ENCODE measurements around the gene LYRM2.

The LYRM2 gene, protein sequence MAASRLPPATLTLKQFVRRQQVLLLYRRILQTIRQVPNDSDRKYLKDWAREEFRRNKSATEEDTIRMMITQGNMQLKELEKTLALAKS

GRCh38 chr6:89638320-89639195, at the start of gene LYRM2:
TSS of gene LYRM2 (minus strand) at chr6:89638747. CDS start at chr6:89638716, 31 bp downstream.
- peak; percentile 89 for DNase-seq (ENCODE audit: low read depth)

GRCh38 chr6:89688328-89688727, 49.8 kb upstream of the LYRM2 start:
- no peak for DNase-seq (ENCODE audit: low read depth)

- DNase-seq (ENCODE audit: low read depth): no peak
These were observed 46.8 kb upstream of the LYRM2 start for GRCh38 chr6:89685311-89685710.

GRCh38 chr6:89682991-89683390, 44.4 kb upstream of the LYRM2 start:
- DNase-seq (ENCODE audit: low read depth): no peak

DNA sequence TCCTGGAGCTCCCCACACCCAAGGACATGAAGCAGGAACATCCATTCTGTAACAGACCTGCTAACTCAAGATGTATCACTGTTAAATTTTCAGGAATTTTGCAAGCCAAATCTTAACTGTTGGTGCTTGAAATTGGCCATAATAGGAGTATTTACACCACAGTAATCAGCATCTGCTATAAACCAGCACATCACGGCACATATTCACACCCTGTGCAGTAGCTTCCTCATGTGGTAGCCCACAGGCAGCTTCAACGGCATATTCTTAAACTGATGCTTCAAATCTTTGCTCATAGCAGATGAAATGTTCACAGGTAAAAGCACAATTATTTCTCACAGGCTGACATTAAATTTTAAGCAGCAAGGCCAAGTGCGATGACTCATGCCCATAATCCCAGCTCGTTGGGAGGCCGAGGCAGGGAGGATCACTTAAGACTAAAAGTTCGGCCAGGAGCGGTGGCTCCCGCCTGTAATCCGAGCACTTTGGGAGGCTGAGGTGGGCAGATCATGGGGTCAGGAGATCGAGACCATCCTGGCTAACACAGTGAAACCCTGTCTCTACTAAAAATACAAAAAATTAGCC, 43.5 kb upstream of the LYRM2 start:
- DNase-seq (ENCODE audit: low read depth): no peak

GRCh38 chr6:89680551-89680950, 42.0 kb upstream of the LYRM2 start:
- DNase-seq (ENCODE audit: low read depth): no peak

- no peak for DNase-seq (ENCODE audit: low read depth)
These were observed 41.6 kb upstream of the LYRM2 start for GRCh38 chr6:89680150-89680549.

- no peak for DNase-seq (ENCODE audit: low read depth)
These were observed 40.9 kb upstream of the LYRM2 start for GRCh38 chr6:89679215-89680120.

GRCh38 chr6:89678531-89678930, 40.0 kb upstream of the LYRM2 start:
- DNase-seq (ENCODE audit: low read depth): no peak

DNA sequence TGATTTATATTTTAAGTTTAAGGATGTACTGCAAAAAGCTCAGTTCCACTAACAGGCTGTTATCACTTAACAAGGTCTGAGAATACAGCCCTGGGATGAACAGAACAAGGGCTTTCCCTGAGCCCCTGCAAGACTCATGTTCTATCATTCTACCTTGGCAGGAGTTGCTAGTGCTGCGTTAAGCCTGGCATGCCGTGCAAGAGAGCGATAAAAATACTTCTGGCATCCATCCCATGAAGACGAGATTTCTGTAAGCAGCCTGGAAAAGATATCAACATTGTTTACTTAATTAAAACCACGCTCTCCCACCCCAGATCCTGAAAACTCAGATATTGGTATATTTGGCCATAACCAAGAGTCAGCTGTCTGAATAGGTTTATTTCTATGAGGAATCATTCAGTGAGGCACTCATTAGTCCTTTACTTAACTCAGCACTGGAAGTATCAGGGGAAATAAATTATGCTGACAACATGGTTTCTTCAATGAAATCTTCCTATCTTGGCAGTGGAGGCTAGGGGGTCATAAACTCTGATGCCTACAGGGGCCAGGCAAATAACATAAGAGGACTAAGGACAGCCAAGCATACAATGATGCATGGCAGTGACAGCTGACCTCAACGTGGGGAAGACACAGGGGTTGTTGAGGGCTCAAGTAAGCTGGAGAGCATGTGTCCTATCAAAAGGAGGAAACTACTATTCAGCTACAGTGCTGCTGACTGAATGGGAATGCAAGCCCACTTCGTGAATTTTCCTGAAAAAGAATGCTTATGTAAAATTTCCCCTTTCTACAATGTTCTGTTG, 37.6 kb upstream of the LYRM2 start:
- DNase-seq (ENCODE audit: low read depth): no peak

DNA sequence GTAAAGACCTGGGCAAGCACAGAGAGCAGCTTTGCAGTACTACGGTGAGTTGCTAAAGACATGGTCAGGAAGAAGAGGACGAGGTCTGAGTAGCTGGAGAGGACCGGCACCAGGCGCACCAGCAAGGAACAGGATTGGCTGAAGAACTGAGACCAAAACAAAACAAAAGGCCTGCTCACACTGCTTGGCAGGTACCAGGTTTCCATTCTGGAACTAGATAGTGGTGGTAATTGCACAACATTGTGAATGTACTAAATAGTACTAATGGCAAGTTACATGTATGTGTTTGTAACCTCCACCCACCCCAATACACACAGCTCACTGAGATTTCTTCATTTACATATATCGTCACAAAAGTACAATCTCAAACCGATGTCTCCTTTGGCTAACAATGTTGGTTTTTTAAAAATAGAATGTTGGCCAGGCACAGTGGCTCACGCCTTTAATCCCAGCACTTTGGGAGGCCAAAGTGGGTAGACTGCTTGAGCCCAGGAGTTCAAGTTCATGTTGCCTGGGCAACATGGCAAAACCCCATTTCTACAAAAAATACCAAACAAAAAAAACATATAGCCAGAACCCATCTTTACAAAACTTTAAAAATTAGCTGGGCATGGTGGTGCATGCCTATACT, 32.5 kb upstream of the LYRM2 start:
- DNase-seq (ENCODE audit: low read depth): no peak

GRCh38 chr6:89669002-89669401, 30.5 kb upstream of the LYRM2 start:
- DNase-seq (ENCODE audit: low read depth): no peak

DNA sequence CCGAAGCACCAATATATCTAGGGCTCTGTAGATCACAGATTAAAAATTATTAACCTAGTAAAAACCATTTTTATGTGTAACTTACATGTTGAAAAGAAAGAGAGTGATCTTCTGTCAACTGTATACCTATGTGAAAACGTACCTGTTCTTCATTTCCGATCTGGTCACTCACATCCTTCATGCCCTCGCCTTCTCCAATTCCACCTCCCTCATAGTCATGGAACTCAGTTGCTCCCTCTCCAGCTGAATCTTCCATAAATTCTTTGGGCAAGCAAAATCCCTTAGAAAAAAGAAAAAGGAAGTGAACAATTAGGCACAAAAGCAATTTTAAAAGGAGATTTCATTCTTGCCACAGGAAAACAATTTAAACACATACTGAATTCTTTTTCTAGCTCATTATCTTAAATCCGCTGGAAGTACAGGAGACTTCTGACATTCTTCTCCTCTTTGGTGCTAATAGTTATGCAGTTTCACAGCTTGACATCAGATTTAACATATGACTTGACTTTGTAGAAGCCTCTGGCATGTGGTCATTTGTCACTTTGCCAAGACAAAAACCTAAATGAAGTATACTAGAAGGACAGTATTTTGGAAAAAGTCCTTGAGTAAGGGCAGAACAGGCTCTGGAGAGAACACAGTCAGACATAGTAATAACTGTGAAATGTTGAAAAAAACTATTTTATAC, 29.5 kb upstream of the LYRM2 start:
- no peak for DNase-seq (ENCODE audit: low read depth)

GRCh38 chr6:89662659-89663223, 24.2 kb upstream of the LYRM2 start:
- DNase-seq (ENCODE audit: low read depth): no peak

DNA sequence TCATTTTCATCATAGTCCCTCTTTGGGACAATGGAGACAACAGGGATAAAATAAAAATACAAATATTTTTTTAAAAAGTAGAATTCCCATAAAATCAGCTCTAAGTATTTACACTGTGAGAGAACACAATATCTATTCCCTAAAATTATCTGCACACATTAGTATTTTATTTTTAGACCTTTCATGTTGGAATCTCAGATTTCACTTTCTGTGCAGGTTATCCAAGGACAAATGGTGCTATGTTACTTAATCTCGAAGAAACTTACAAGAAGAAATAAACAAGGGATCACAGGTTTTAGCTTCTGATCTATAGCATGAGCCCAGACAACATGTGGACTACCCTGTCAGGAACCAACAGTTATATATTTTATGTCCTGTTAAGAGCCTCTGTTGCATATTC, 23.0 kb upstream of the LYRM2 start:
- DNase-seq (ENCODE audit: low read depth): no peak

DNA sequence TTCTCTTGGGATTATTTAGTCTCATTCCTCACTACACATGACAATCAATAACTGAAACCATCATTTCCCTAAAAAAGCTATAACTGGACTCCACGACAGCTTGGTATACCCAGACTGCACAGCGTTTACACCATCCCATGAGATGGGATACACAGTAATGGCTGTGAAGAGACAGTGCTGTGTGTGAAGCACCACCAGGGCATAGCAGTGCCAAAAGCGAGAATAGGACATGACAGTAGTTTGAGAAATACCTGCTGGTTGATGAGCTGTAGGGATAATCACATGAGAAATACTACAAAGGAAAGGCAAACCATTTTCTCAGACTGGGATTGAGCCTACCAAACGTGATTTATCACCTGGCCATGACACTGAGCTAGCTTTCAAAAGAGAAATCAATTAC, 22.4 kb upstream of the LYRM2 start:
- no peak for DNase-seq (ENCODE audit: low read depth)

DNA sequence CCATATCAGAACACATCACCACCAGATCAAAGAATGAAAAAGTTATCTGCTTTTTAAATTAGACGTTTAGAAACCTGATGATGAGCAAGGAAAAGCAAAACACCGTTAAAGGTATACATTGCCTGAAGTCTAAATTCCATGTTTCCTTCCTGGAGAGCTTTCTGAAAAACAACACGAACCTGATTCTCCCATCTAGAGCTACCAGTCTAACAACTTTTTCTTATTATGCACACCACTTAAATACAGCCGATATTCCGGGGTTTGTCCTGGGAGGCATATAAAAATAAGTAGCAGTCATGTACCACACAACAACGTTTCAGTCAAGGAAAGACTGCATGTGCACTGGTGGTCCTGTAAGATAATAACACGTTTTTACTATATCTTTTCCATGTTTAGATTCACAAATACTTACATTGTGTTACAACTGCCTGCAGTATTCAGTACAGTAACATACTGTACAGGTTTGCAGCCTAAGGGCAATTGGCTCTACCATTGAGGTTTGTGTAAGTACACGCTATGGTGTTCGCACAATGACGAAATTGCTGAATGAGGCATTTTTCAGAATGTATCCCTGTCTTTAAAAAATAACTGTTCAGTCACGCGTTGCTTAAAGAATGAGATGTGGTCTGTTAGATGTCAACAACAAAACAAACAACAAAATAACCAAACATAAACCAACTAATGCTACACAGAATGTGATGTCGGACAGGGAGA, 19.1 kb upstream of the LYRM2 start:
- DNase-seq (ENCODE audit: low read depth): no peak

- DNase-seq (ENCODE audit: low read depth): no peak
These were observed 16.6 kb upstream of the LYRM2 start for GRCh38 chr6:89655122-89655521.

DNA sequence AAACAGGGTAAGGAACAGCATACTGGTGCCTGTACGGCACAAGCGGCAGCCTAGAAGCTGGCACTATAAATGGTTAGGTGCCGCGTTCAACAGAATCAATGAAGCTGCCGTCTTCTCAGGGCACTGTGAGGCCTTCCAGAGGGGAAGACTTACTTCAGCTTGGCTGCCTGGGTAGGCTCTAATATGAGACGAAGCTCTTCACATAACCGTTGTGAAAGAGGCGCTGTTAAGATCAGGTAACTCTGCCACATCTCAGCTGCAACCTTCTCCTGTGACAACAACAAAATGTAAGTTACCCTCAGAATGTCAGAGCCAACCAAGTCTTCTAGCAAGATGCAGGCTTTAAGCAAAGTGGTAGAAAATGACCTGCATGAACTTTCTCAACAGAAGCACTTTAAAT, 12.0 kb upstream of the LYRM2 start:
- no peak for DNase-seq (ENCODE audit: low read depth)

DNA sequence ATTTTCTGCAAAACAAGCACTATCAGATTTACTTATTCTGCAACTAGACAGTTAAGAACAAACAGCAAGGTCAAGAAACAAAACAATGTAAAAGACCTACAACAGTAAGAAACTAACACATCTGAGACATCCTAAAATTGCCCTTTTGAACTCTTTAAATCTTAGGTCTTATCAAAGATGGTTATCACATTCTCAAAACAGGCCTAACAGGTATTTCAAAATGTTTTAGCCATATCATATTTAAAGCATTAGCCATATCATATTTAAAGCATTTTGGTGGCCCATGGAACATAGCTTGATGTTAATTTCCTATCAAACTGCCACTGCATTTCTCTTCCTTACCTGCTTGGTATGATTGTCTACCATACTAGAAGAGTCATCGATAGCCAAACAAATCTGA, 11.1 kb upstream of the LYRM2 start:
- DNase-seq (ENCODE audit: low read depth): no peak

Measured in activated T-cell treated with anti-CD3 and anti-CD28 coated beads for 48 hours (primary cell).